Stomach (tissue), 9 donors: ENCODE data around the gene WNT6. TPM values are rescaled to one million over a fixed set of nuclear protein-coding genes. Genes with fewer than 3 reads are reported as not detected.

ENCODE experiments used
- DNase-seq, 2 donors: peaks; one replicate each; pipeline versions ENCODE4 v3.0.0 to v3.0.0-alpha.2; 2013 to 2019
- H3K27ac ChIP-seq, 5 donors: fragments of 200-600 bp in 4 of 5; sonication (generic) in 4 of 5; one replicate each; pipeline ENCODE4 v1.5.1; 2013 to 2019; ENCODE audit warnings: mild to moderate bottlenecking in 1 of 5, moderate library complexity in 1 of 5
- H3K27me3 ChIP-seq, 3 donors: fragments of 200-600 bp; sonication (generic); one replicate each; pipeline ENCODE4 v1.5.1; 2017 to 2019; ENCODE audit warnings: mixed run types in 1 of 3
- H3K36me3 ChIP-seq, 4 donors: fragments of 200-600 bp; sonication (generic); 1 replicate in 3 of 4; 2 replicates in 1 of 4; pipeline ENCODE4 v1.5.1; 2016 to 2019
- H3K4me1 ChIP-seq, 4 donors: fragments of 200-600 bp; sonication (generic); one replicate each; pipeline ENCODE4 v1.5.1; 2016 to 2019
- H3K4me3 ChIP-seq, 4 donors: fragments of 200-600 bp; sonication (generic) in 3 of 4; one replicate each; pipeline ENCODE4 v1.5.1; 2016 to 2019; ENCODE audit warnings: mild to moderate bottlenecking in 1 of 4
- H3K9me3 ChIP-seq, 4 donors: fragments of 200-600 bp; sonication (generic); one replicate each; pipeline ENCODE4 v1.5.1; 2016 to 2019
- CTCF ChIP-seq, 7 experiments: fragments of 450-650 bp in 4 of 7; fragments of 200-600 bp in 3 of 7; sonication (generic) in 3 of 7; IDR thresholded peaks; one replicate each; pipeline ENCODE4 v1.5.1; 2016 to 2019; ENCODE audit warnings: antibody characterized with exemption in 7 of 7, control low read depth in 2 of 7, mild to moderate bottlenecking in 1 of 7
- EP300 ChIP-seq: sonication (generic); formaldehyde crosslinking; IDR thresholded peaks from one replicate; pipeline ENCODE4 v1.6.1; 2017; ENCODE audit warnings: antibody characterized with exemption
- POLR2A ChIP-seq, 4 donors: fragments of 450-650 bp; IDR thresholded peaks; one replicate each; pipeline ENCODE4 v1.6.1; 2016; ENCODE audit warnings: antibody characterized with exemption in 4 of 4, control low read depth in 2 of 4, mild to moderate bottlenecking in 1 of 4, moderate library complexity in 1 of 4
- POLR2AphosphoS5 ChIP-seq, 3 donors: sonication (generic); formaldehyde crosslinking; IDR thresholded peaks; one replicate each; pipeline ENCODE4 v1.6.1; 2016; ENCODE audit warnings: antibody characterized with exemption in 3 of 3
- WGBS, 5 donors: extraction: QIAGEN DNeasy Blood & Tissue Kit in 3 of 5; methylation state at CpG; one replicate each; pipeline versions ENCODE4 v1.1.5 to v1.1.7; 2013 to 2018; 5-methylcytosine and 5-hydroxymethylcytosine counted together
- intact Hi-C: fragments of 100-400 bp; cut with DNase I; formaldehyde crosslinking; loops from one replicate; pipeline ENCODE4 v1.15.1; 2023; ENCODE audit warnings: low total_unique reads
- polyA plus RNA-seq, 3 donors: library from polyadenylated mRNA; stranded (reverse); fragments of 200-250 nt; gene quantifications; one replicate each; pipeline ENCODE4 v1.2.3, GENCODE V29; 2013
- total RNA-seq, 5 donors: library from RNA; depleted of rRNA; stranded (reverse); fragments of >200 nt; gene quantifications; one replicate each; pipeline versions ENCODE4 v1.1.0 to v1.2.3, GENCODE V29; 2014 to 2016
- donor health status: healthy with polysubstance abuse.
- donor health status: Bipolar disorder and iron deficiency.
- donor health status: healthy.

Gene WNT6
- total and polyA plus RNA-seq, 8 donors = 0.25 to 3.3 (median 1.8) TPM; not detected in 3

DNA sequence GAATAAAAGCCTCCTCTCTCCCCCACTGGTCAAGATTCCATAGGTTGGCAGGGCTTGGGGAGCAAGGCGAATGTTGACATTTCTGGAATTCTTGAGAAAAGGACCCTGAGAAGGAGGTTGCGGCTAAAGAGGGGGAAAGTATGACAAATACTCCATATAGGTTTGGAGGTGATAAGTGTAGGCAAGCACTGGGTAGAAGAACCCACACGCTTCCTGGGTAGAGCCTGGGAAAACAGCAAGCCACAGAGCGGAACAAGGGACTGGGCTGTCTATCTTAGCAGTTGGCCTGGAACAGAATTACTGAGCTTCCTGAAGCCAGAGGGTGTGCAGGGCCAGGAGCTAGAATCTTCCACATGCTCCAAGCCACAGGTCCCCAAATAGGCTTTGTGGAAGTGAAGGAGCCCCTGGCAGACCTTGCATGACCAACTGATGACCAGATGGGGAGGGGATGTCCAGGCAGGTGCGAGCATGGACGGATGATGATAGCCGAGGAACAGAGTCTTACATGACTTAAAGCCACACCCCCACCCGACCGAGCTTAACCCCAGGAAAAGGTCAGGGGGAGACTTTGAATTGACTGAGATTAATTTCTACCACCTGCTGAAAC is 37.9 kb upstream of the WNT6 start:
- Histone ChIP-seq H3K27me3 (no peaks in the 10 kb centered on the region), H3K4me3 (no peak overlapping the region), H3K4me1 (no peaks in the 10 kb centered on the region), H3K9me3 (no peaks in the 10 kb centered on the region), H3K36me3 (peaks cover 0 to 24% (median 13%) of the 10 kb centered on the region in 4 donors), H3K27ac (no peak overlapping the region)
- TF ChIP-seq EP300 (no peak), POLR2AphosphoS5 (IDR thresholded peaks at IDR 0.05) (no peak), POLR2A (IDR thresholded peaks at IDR 0.05) (no peak), CTCF (IDR thresholded peaks at IDR 0.05) (no peak)
- WGBS, 5 donors = 74 to 81% (median 77%) methylated on average over 9 of the region's 9 CpGs
- DNase-seq = no peak
- intact Hi-C loops = no loop called here

DNA sequence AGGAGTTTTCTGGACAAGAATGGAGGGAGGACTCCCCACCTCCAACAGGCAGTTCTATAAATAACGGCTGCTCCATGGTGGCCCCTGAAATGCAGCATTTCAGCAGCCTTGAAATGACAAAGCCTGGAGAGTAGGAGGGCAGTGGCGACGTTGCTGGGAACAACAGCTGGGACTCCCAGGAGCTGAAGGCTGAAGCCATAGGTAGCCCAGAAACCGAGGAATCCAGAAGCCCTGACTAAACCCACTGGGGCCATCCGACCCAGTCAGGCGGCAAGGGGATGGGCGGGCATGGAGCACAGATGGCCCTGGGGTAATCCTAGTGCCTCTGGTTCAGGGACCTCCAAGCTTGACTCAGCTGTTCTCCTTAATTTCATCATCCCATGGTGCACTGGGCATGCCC is 37.0 kb upstream of the WNT6 start:
- Histone ChIP-seq H3K27ac (no peak overlapping the region), H3K9me3 (no peaks in the 10 kb centered on the region), H3K4me1 (no peaks in the 10 kb centered on the region), H3K27me3 (peaks cover 0 to 1% (median 0%) of the 10 kb centered on the region in 3 donors), H3K36me3 (peaks cover 0 to 24% (median 8%) of the 10 kb centered on the region in 4 donors), H3K4me3 (no peak overlapping the region)
- WGBS, 5 donors = 76 to 83% (median 79%) methylated on average over 7 of the region's 7 CpGs
- intact Hi-C loops = no loop called here
- DNase-seq = no peak
- TF ChIP-seq CTCF (IDR thresholded peaks at IDR 0.05) (no peak), POLR2A (IDR thresholded peaks at IDR 0.05) (no peak), EP300 (no peak), POLR2AphosphoS5 (IDR thresholded peaks at IDR 0.05) (no peak)

DNA sequence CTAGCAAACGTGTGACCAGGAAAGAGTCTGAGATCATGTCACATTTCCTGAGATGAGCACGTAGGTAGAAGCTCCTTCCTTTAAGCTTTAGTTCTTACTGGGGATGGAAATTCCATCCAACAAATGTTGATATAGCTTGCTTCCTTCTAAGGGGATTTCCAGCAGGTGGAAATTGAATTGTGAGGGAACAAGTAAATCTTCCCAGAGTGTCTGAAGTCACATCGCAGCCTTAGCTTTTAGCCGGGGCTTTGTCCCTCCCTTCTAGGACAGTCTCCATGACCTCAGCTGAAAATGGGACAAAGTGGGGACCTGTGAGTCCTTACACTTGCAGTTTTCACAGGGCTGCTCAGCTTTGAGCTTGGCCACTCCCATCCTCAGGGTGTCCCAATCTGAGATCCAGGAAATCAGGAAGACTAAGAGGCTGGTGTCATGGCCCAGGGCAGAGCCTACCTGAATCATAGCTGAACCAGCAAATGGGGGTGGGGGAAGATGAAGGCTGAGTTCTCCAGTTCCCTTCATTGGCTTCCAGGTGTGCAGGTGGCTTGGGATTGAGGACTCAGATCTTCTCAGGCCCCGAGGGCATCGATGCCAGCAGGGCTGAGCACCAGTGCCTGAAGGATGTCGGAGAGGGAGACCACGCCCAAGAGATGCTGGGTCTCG is 36.3 kb upstream of the WNT6 start:
- Histone ChIP-seq H3K4me3 (no peak overlapping the region), H3K27ac (no peak overlapping the region), H3K4me1 (no peaks in the 10 kb centered on the region), H3K9me3 (no peaks in the 10 kb centered on the region), H3K36me3 (peaks cover 0 to 19% (median 6%) of the 10 kb centered on the region in 4 donors), H3K27me3 (peaks cover 0 to 8% (median 0%) of the 10 kb centered on the region in 3 donors)
- DNase-seq = no peak
- intact Hi-C loops = no loop called here
- TF ChIP-seq POLR2A (IDR thresholded peaks at IDR 0.05) (no peak), EP300 (no peak), POLR2AphosphoS5 (IDR thresholded peaks at IDR 0.05) (no peak), CTCF (IDR thresholded peaks at IDR 0.05) (no peak)
- WGBS, 5 donors = 75 to 83% (median 78%) methylated on average over 8 to 9 of the region's 9 CpGs

GRCh38 chr2:218824004-218824403 is 35.6 kb upstream of the WNT6 start:
- Histone ChIP-seq H3K4me3 (no peak overlapping the region), H3K9me3 (no peaks in the 10 kb centered on the region), H3K4me1 (no peaks in the 10 kb centered on the region), H3K36me3 (peaks cover 0 to 12% (median 3%) of the 10 kb centered on the region in 4 donors), H3K27ac (no peak overlapping the region), H3K27me3 (peaks cover 0 to 12% (median 0%) of the 10 kb centered on the region in 3 donors)
- DNase-seq = no peak
- 89 to 95% (median 91%) methylated on average over 7 of the region's 7 CpGs for WGBS, 5 donors
- intact Hi-C loops = no loop called here
- TF ChIP-seq CTCF (IDR thresholded peaks at IDR 0.05) = no peak
- TF ChIP-seq EP300 = no peak
- TF ChIP-seq POLR2A (IDR thresholded peaks at IDR 0.05) = no peak
- no peak for TF ChIP-seq POLR2AphosphoS5 (IDR thresholded peaks at IDR 0.05)
